HepG2 (cell line): ENCODE measurements around the gene MTA3. TPM values are rescaled to one million over a fixed set of nuclear protein-coding genes. Genes with fewer than 3 reads are reported as not detected.
A peak's percentile ranks its signal among the peaks of the same experiment; 100 is the strongest.

ENCODE experiments used
- AGO2 ChIP-seq: fragments of 200-400 bp; formaldehyde crosslinking; optimal IDR thresholded peaks from 2 replicates; pipeline ENCODE3; 2017; ENCODE audit warnings: mild to moderate bottlenecking, low read depth, low read length, moderate library complexity
- ATF3 ChIP-seq: sonication (generic); formaldehyde crosslinking; IDR thresholded peaks from 2 replicates; pipeline ENCODE4 v1.4.0; 2020; ENCODE audit warnings: missing genetic modification reagents
- IRF2 ChIP-seq: IDR thresholded peaks from 2 replicates; pipeline ENCODE4 v1.6.1; 2018; ENCODE audit warnings: missing genetic modification reagents, missing compliant biosample characterization
- IRF9 ChIP-seq: sonication (generic); formaldehyde crosslinking; IDR thresholded peaks from 2 replicates; pipeline ENCODE4 v1.8.0; 2022; ENCODE audit warnings: missing genetic modification reagents, mild to moderate bottlenecking, borderline replicate concordance
- KDM1A ChIP-seq: IDR thresholded peaks from 2 replicates; pipeline ENCODE4 v1.6.1; 2016; ENCODE audit warnings: missing compliant biosample characterization
- KDM3A ChIP-seq: IDR thresholded peaks from 2 replicates; pipeline ENCODE4 v1.6.1; 2018; ENCODE audit warnings: low read depth, missing compliant biosample characterization
- MED1 ChIP-seq: sonication (generic); formaldehyde crosslinking; IDR thresholded peaks from 2 replicates; pipeline ENCODE4 v1.4.0; 2020; ENCODE audit warnings: missing genetic modification reagents
- MXD1 ChIP-seq: sonication (generic); formaldehyde crosslinking; IDR thresholded peaks from 2 replicates; pipeline ENCODE4 v1.4.0; 2020; ENCODE audit warnings: mild to moderate bottlenecking, missing genetic modification reagents
- NFKBIZ ChIP-seq: IDR thresholded peaks from 2 replicates; pipeline ENCODE4 v1.6.1; 2018; ENCODE audit warnings: missing genetic modification reagents, missing compliant biosample characterization
- NRL ChIP-seq: sonication (generic); formaldehyde crosslinking; IDR thresholded peaks from 2 replicates; pipeline ENCODE4 v1.5.0; 2020; ENCODE audit warnings: missing genetic modification reagents, mild to moderate bottlenecking, moderate library complexity, borderline replicate concordance
- REST ChIP-seq, 2 experiments: IDR thresholded peaks; 2 replicates each; pipeline ENCODE4 v1.6.1; 2011 to 2012; ENCODE audit warnings: low read length in 2 of 2, borderline replicate concordance in 1 of 2, low read depth in 1 of 2, mild to moderate bottlenecking in 1 of 2, moderate library complexity in 1 of 2
- SOX6 ChIP-seq, 2 experiments: fragments of 450-650 bp in 1 of 2; sonication (generic) in 1 of 2; formaldehyde crosslinking in 1 of 2; IDR thresholded peaks; 2 replicates each; pipeline versions ENCODE4 v1.4.0 to v1.6.1; 2017 to 2020; ENCODE audit warnings: antibody characterized with exemption in 1 of 2, mild to moderate bottlenecking in 1 of 2, missing genetic modification reagents in 1 of 2
- ZMYM3 ChIP-seq: sonication (generic); formaldehyde crosslinking; IDR thresholded peaks from 2 replicates; pipeline ENCODE4 v1.5.1; 2020; ENCODE audit warnings: mild to moderate bottlenecking, missing genetic modification reagents
- ZNF160 ChIP-seq: sonication (generic); formaldehyde crosslinking; IDR thresholded peaks from 2 replicates; pipeline ENCODE4 v1.8.0; 2022; ENCODE audit warnings: mild to moderate bottlenecking, inconsistent platforms, missing genetic modification reagents
- ZNF281 ChIP-seq: sonication (generic); formaldehyde crosslinking; IDR thresholded peaks from 2 replicates; pipeline ENCODE4 v1.4.0; 2020; ENCODE audit warnings: missing genetic modification reagents, borderline replicate concordance
- polyA plus RNA-seq, 8 experiments: library from polyadenylated mRNA; depleted of rRNA in 3 of 8; stranded (reverse) in 7 of 8; unstranded in 1 of 8; fragments of >200 nt; fragmentation: Illumina TruSeq in 4 of 8; extraction: Trizol in 4 of 8; gene quantifications; 2 replicates each; pipeline versions ENCODE4 v1.2.1 to v1.2.3, GENCODE V29; 2011 to 2016; ENCODE audit warnings: low read depth in 4 of 8, missing spikeins in 1 of 8, mixed read lengths in 1 of 8; ENCODE audit not compliant: insufficient read depth in 1 of 8
- total RNA-seq, 5 experiments: library from RNA; depleted of rRNA; stranded (reverse); fragments of >200 nt; fragmentation: Illumina TruSeq; extraction: Trizol; gene quantifications; 2 replicates each; pipeline ENCODE4 v1.2.3, GENCODE V29; 2016; ENCODE audit warnings: low read depth in 1 of 5

The MTA3 gene
- total and polyA plus RNA-seq, 2 of the 13 experiments (the other 11 are each of a cell fraction or from before 2014, with no cell fraction given) = 48.8 to 77.8 TPM

GRCh38 chr2:42567806-42568400, 529 bp upstream of the MTA3 start (continued):
- TF ChIP-seq NRL (CRISPR knock-in tag) (peak; percentile 69), ZNF281 (peak; percentile 42; the same call in 1 of the 2 replicates), MED1 (CRISPR knock-in tag) (no peak), MXD1 (0 out of 2 replicates have a peak, but pooled peaks have one; percentile 8), KDM3A (CRISPR knock-in tag) (0 out of 2 replicates have a peak, but pooled peaks have one; percentile 20), KDM1A (no peak), IRF2 (CRISPR knock-in tag) (no peak), NFKBIZ (CRISPR knock-in tag) (0 out of 2 replicates have a peak, but pooled peaks have one; percentile 23), AGO2 (peak; percentile 41), IRF9 (CRISPR knock-in tag) (0 out of 2 replicates have a peak, but pooled peaks have one; percentile 41), REST (IDR thresholded peaks at IDR 0.05; ENCODE audit: borderline replicate concordance in 1 of 2, low read depth in 1 of 2, low read length in 2 of 2) (peak in 1 of 2 experiments; percentile 28; a peak in 1 of 4 replicates), ZNF160 (CRISPR knock-in tag) (0 out of 2 replicates have a peak, but pooled peaks have one; percentile 19), ATF3 (CRISPR knock-in tag) (no peak), ZMYM3 (peak; percentile 56; the same call in 1 of the 2 replicates), SOX6 (IDR thresholded peaks at IDR 0.05) (no peak), SOX6 (CRISPR knock-in tag; IDR thresholded peaks at IDR 0.05) (peak; percentile 44)
